Hepatocyte (in vitro differentiated cells): ENCODE data around the gene ARHGAP22. TPM values are rescaled to one million over a fixed set of nuclear protein-coding genes. Genes with fewer than 3 reads are reported as not detected.

ENCODE experiments used
- DNase-seq: peaks from one replicate; pipeline ENCODE4 v3.0.0-alpha.2; 2016; ENCODE audit warnings: low spot score
- H2AFZ ChIP-seq: fragments of 200-600 bp; sonication (generic); 2 replicates; pipeline ENCODE4 v1.6.0; 2016; ENCODE audit warnings: antibody characterized with exemption, mild to moderate bottlenecking
- H3K27ac ChIP-seq: fragments of 200-600 bp; sonication (generic); 2 replicates; pipeline ENCODE4 v1.5.1; 2016; ENCODE audit warnings: mild to moderate bottlenecking
- H3K27me3 ChIP-seq: fragments of 200-600 bp; sonication (generic); 2 replicates; pipeline ENCODE4 v1.6.1; 2016
- H3K36me3 ChIP-seq: fragments of 200-600 bp; sonication (generic); replicated peaks from 2 replicates; pipeline ENCODE4 v1.5.1; 2016; ENCODE audit warnings: low read depth; ENCODE audit not compliant: insufficient read depth
- H3K4me1 ChIP-seq: fragments of 200-600 bp; sonication (generic); 2 replicates; pipeline ENCODE4 v1.5.1; 2016; ENCODE audit warnings: mild to moderate bottlenecking, moderate library complexity; ENCODE audit not compliant: insufficient read depth
- H3K4me2 ChIP-seq: fragments of 200-600 bp; sonication (generic); 2 replicates; pipeline ENCODE4 v1.6.0; 2016
- H3K4me3 ChIP-seq: fragments of 200-600 bp; sonication (generic); 2 replicates; pipeline ENCODE4 v1.5.1; 2016; ENCODE audit warnings: mild to moderate bottlenecking
- H3K79me2 ChIP-seq: fragments of 200-600 bp; sonication (generic); 2 replicates; pipeline ENCODE4 v1.6.0; 2017; ENCODE audit warnings: mild to moderate bottlenecking
- H3K9me2 ChIP-seq: fragments of 200-600 bp; sonication (generic); replicated peaks from 2 replicates; pipeline ENCODE4 v1.6.0; 2017; ENCODE audit warnings: mild to moderate bottlenecking; ENCODE audit not compliant: insufficient read depth
- H3K9me3 ChIP-seq: fragments of 200-600 bp; sonication (generic); 2 replicates; pipeline ENCODE4 v1.5.1; 2016; ENCODE audit warnings: low read depth, mild to moderate bottlenecking
- H4K20me1 ChIP-seq: fragments of 200-600 bp; sonication (generic); 2 replicates; pipeline ENCODE4 v1.6.0; 2016; ENCODE audit warnings: mild to moderate bottlenecking; ENCODE audit not compliant: insufficient read depth, poor library complexity, severe bottlenecking
- EZH2 ChIP-seq: fragments of 200-600 bp; sonication (generic); IDR thresholded peaks from 2 replicates; pipeline ENCODE4 v1.6.1; 2016; ENCODE audit warnings: antibody characterized with exemption, mild to moderate bottlenecking, borderline replicate concordance
- EZH2phosphoT487 ChIP-seq: fragments of 200-600 bp; sonication (generic); IDR thresholded peaks from one replicate; pipeline ENCODE4 v1.6.1; 2018; ENCODE audit warnings: antibody characterized with exemption, mild to moderate bottlenecking, low read depth, moderate library complexity; ENCODE audit not compliant: unreplicated experiment, severe bottlenecking
- WGBS: methylation state at CpG from one replicate; pipeline ENCODE4 v1.1.6; 2016; ENCODE audit warnings: low lambda C conversion rate; ENCODE audit errors: missing lambda C conversion rate; 5-methylcytosine and 5-hydroxymethylcytosine counted together
- polyA plus RNA-seq: library from polyadenylated mRNA; unstranded; fragments of >200 nt; fragmentation: Nextera tagmentation; extraction: Ambion mirVana; gene quantifications from 2 replicates; pipeline ENCODE4 v1.2.1, GENCODE V29; 2016
- total RNA-seq: library from RNA; depleted of rRNA; stranded (reverse); fragments of >200 nt; gene quantifications from 2 replicates; pipeline ENCODE4 v1.2.3, GENCODE V29; 2014
- TF ChIP-seq, protein P1 (sequence below): fragments of 200-600 bp; sonication (generic); IDR thresholded peaks from 2 replicates; pipeline ENCODE4 v1.5.1; 2016; ENCODE audit warnings: antibody characterized with exemption, mild to moderate bottlenecking; ENCODE audit not compliant: poor library complexity

The ARHGAP22 gene
- total and polyA plus RNA-seq, 2 experiments from 2014 or later = 1.7 to 1.8 TPM

DNA sequence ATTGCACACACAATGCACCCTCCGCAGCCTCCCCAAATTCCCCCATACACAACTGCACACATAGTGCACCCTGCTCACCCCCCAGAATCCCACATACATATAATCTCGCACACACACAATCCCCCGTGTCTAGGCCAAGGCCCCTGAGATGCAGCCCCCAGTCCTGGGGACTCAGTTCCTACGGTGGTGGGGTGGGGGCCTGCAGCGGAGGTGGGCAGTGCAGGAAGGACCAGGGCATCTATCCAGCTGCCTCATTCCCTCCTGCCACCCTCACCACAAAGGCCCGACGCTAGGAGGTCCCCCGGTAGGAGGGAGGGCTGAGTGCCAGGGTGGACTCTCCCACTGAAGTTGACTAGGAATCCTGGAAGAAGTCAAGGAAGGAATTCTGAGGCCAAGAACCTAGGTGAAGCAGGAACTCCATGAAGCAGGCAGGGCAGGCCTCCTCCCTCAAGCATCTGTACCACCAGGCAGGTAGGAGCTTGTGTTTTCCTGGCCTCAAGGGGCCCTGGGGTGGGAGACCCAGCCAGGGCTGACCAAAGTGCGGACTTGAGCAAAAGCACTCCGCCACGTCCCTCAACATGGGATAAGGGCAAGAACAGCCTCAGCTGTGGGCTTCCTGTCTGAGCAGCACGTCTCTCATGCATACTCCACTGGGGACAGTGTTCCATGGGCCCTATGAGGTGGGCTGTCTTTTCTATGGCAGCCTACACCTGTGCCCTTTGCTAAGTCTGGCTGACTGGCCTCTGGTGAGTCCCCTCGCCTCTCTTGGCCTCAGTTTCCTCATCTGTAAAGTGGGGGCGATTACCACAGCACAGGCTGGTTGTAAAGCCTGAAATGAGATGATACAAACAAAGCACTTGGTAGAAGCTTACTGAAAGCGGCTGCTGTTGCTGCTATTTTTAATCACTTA, 152.6 kb downstream of the ARHGAP22 start:
- no peak for DNase-seq
- TF ChIP-seq EZH2 (no peak), EZH2phosphoT487 (no peak)
- TF ChIP-seq, protein P1, sequence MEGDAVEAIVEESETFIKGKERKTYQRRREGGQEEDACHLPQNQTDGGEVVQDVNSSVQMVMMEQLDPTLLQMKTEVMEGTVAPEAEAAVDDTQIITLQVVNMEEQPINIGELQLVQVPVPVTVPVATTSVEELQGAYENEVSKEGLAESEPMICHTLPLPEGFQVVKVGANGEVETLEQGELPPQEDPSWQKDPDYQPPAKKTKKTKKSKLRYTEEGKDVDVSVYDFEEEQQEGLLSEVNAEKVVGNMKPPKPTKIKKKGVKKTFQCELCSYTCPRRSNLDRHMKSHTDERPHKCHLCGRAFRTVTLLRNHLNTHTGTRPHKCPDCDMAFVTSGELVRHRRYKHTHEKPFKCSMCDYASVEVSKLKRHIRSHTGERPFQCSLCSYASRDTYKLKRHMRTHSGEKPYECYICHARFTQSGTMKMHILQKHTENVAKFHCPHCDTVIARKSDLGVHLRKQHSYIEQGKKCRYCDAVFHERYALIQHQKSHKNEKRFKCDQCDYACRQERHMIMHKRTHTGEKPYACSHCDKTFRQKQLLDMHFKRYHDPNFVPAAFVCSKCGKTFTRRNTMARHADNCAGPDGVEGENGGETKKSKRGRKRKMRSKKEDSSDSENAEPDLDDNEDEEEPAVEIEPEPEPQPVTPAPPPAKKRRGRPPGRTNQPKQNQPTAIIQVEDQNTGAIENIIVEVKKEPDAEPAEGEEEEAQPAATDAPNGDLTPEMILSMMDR = no peak
- H3K36me3 ChIP-seq = no peaks in the 10 kb centered on the region

DNA sequence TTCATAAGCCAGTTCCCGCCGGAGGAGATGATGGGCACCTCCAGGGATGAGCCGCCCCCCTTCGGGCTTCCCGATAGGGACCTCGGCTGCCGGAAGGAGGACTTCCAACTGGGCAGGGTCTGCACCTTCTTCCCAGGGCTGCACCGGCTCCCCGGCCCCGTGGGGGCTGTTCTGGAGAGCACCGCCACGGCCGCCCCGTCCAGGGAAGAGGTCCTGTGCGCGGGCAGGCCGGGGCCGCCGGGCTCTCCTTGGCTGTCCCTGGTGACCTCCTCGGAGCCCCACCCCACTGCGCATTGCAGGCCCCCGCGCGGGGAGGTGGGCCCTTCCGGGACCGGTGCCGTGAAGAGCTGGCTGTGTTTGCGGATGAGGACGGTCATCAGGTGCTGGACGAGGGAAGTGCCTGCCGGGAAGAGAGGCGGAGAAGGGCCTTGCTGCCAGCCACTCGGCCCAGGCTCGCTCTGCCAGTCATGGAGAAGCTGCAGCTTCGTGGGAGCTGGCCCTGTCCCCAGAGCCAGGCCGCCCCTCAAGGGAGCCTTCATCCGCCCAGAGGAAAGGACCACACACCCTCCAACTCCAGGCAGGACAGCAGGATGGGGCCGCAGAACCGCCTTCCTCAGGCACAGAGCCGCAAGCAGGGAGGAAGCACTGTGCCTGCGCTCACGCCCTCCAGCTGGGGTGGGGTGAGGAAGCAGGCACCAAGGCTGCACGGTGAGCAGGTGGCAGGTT, 154.0 kb downstream of the ARHGAP22 start:
- no peaks in the 10 kb centered on the region for H4K20me1 ChIP-seq
- no peaks in the 10 kb centered on the region for H3K9me3 ChIP-seq
- no peak overlapping the region for H3K27ac ChIP-seq
- H3K4me1 ChIP-seq = peaks cover 18% of the 10 kb centered on the region
- H3K36me3 ChIP-seq = no peaks in the 10 kb centered on the region
- H2AFZ ChIP-seq = no peak overlapping the region
- DNase-seq = peak; percentile 3
- no peaks in the 10 kb centered on the region for H3K9me2 ChIP-seq
- TF ChIP-seq EZH2 (no peak), EZH2phosphoT487 (no peak)
- TF ChIP-seq, protein P1 = no peak
- H3K27me3 ChIP-seq = no peaks in the 10 kb centered on the region
- H3K79me2 ChIP-seq = no peaks in the 10 kb centered on the region
- no peak overlapping the region for H3K4me2 ChIP-seq
- 97% methylated on average over 39 of the region's 43 CpGs for WGBS
- no peak overlapping the region for H3K4me3 ChIP-seq

More for the DNA sequence above, 152.6 kb downstream of the ARHGAP22 start:
- H3K4me1 ChIP-seq = peaks cover 25% of the 10 kb centered on the region
- H3K9me2 ChIP-seq = no peaks in the 10 kb centered on the region
- H3K9me3 ChIP-seq = no peaks in the 10 kb centered on the region
- no peaks in the 10 kb centered on the region for H3K79me2 ChIP-seq
- H2AFZ ChIP-seq = no peak overlapping the region
- H3K27me3 ChIP-seq = no peaks in the 10 kb centered on the region
- H3K27ac ChIP-seq = no peak overlapping the region
- WGBS = 87% methylated on average over 14 of the region's 15 CpGs
- H3K4me3 ChIP-seq = no peak overlapping the region
- no peak overlapping the region for H3K4me2 ChIP-seq
- no peaks in the 10 kb centered on the region for H4K20me1 ChIP-seq

DNA sequence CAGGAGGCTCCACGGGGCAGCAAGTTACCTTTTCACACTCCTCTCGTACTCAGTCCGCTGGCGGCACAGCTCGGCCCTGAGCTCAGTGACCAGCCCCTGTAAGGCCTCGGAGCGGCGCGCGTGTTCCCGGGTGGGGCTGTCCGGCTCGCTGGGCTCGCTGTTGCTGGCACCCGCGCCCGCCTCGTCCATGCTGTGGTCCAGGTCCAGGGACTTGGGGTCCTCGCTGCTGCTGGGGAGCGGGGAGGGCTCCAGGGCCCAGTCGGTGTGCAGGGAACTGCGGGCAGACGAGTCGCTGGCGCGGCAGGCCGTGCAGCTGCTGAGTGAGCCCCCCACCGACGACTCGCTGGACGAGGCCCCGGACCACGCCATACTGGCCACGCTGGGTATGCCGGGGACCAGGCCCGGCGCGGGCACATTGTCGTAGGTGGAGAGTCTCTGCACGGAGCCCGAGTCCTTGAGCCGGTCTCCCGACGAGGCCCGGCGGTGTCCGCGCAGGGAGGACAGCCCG, 154.6 kb downstream of the ARHGAP22 start:
- Histone ChIP-seq H3K9me2 (no peaks in the 10 kb centered on the region), H4K20me1 (no peaks in the 10 kb centered on the region), H2AFZ (no peak overlapping the region), H3K4me2 (no peak overlapping the region), H3K27ac (no peak overlapping the region), H3K4me1 (peaks cover 18% of the 10 kb centered on the region), H3K9me3 (no peaks in the 10 kb centered on the region), H3K79me2 (no peaks in the 10 kb centered on the region), H3K36me3 (no peaks in the 10 kb centered on the region), H3K27me3 (no peaks in the 10 kb centered on the region), H3K4me3 (no peak overlapping the region)
- TF ChIP-seq EZH2phosphoT487 = no peak
- no peak for TF ChIP-seq EZH2
- TF ChIP-seq, protein P1 = no peak
- DNase-seq = peak; percentile 5
- 96% methylated on average over 35 of the region's 49 CpGs for WGBS
